ENCODE results near the gene CCSER2.

- TF ChIP-seq CTCF (IDR thresholded peaks at IDR 0.05): no peak
- no peak for TF ChIP-seq EZH2 (IDR thresholded peaks at IDR 0.05; ENCODE audit: borderline replicate concordance, insufficient read depth, low read depth, low read length, poor library complexity, severe bottlenecking)
These were observed 34.8 kb upstream of the CCSER2 start for GRCh38 chr10:84293574-84294016.
